Activated naive CD8-positive, alpha-beta T cell treated with anti-CD3 and anti-CD28 coated beads, Interleukin-2, amount 50 U/mL, for 24 hours (primary cell): ENCODE data around the gene S100A8.

Source experiments
- ATAC-seq: fragments of 150-1000 bp; cut with Tn5 transposase; one replicate; pipeline ENCODE4 v1.10.0; 2021
- DNase-seq: peaks from one replicate; pipeline ENCODE4 v3.0.0; 2021
- H3K27ac Mint-ChIP-seq: one replicate; pipeline ENCODE4 v1.8.0; 2021; ENCODE audit warnings: mild to moderate bottlenecking, mixed read lengths
- H3K27me3 Mint-ChIP-seq: one replicate; pipeline ENCODE4 v1.8.0; 2021; ENCODE audit warnings: mixed read lengths
- H3K36me3 Mint-ChIP-seq: one replicate; pipeline ENCODE4 v1.8.0; 2021; ENCODE audit warnings: low read depth, mixed read lengths
- H3K4me1 Mint-ChIP-seq: one replicate; pipeline ENCODE4 v1.8.0; 2021; ENCODE audit warnings: mixed read lengths
- H3K4me3 Mint-ChIP-seq: one replicate; pipeline ENCODE4 v1.8.0; 2021; ENCODE audit warnings: mild to moderate bottlenecking, moderate library complexity, mixed read lengths
- H3K9me3 Mint-ChIP-seq: one replicate; pipeline ENCODE4 v1.8.0; 2021; ENCODE audit warnings: mixed read lengths

Gene S100A8

DNA sequence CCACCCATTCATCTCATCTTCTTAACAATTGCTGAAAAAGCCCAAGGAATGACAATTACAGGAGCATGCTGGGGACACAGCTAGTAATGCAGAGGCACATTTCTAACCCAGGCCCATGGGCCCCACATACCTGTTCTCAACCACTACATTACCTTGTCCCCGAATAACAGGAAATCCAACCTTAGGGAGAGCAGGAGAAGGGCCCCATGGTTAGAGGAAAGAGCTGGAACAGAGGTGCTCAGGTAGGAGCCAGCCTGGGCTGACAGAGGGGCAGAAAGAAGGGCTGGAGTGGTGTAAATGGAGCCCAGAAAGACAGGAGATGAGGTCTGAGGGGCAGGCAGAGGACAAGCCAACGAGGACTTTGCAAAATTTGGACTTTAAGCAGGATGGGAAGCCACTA, 11.4 kb upstream of the S100A8 start:
- Mint-ChIP-seq H3K9me3 (peaks cover 3% of the 10 kb centered on the region), H3K27ac (no peak overlapping the region), H3K4me1 (no peaks in the 10 kb centered on the region), H3K27me3 (peaks cover 5% of the 10 kb centered on the region), H3K4me3 (no peak overlapping the region), H3K36me3 (no peaks in the 10 kb centered on the region)
- DNase-seq: no peak
- ATAC-seq: no peak

DNA sequence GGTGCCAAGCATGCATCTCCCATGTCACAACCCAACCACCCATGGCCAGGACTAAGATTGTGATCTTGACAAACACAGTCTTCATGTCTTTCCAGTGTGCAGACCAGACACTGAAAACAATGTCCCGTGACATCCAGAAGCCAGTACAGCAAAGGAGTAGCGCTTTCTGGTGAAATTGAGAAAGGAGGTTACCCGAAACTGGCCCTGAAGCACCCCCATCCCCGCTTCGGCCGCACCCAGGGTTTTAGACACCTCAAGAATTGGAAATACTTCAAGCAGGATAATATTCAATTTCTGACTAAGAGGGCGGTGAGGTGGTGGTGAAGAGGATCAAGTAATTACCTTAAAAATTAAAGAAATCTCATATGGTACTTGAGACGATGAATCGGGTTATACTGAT, 10.6 kb upstream of the S100A8 start:
- DNase-seq (no peak), ATAC-seq (no peak)
- H3K9me3 Mint-ChIP-seq: peaks cover 3% of the 10 kb centered on the region
- H3K27me3 Mint-ChIP-seq: peaks cover 6% of the 10 kb centered on the region
- no peak overlapping the region for H3K27ac Mint-ChIP-seq
- no peaks in the 10 kb centered on the region for H3K4me1 Mint-ChIP-seq
- no peak overlapping the region for H3K4me3 Mint-ChIP-seq
- H3K36me3 Mint-ChIP-seq: no peaks in the 10 kb centered on the region

DNA sequence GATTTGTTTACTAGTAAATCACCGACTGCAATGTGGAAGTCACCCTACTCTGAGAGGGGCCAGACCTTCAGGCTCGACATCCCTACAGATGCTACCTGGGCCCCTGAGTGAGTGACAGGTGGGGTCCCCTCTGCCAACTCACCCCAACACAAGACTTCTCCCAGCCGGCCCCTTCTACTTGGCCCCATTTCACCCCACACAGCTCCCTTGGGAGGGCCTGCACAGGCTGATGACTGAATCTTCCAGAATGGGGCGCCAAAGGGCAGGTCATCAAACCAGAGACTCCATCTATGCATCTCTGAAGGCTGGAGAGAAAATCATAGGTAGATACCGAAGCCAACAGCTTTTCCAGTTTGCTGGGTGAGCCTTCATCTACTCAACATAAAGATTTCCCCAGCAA, 9.4 kb upstream of the S100A8 start:
- DNase-seq (no peak), ATAC-seq (no peak)
- Mint-ChIP-seq H3K4me1 (no peaks in the 10 kb centered on the region), H3K4me3 (no peak overlapping the region), H3K36me3 (no peaks in the 10 kb centered on the region), H3K9me3 (peaks cover 3% of the 10 kb centered on the region), H3K27ac (no peak overlapping the region), H3K27me3 (peaks cover 10% of the 10 kb centered on the region)

DNA sequence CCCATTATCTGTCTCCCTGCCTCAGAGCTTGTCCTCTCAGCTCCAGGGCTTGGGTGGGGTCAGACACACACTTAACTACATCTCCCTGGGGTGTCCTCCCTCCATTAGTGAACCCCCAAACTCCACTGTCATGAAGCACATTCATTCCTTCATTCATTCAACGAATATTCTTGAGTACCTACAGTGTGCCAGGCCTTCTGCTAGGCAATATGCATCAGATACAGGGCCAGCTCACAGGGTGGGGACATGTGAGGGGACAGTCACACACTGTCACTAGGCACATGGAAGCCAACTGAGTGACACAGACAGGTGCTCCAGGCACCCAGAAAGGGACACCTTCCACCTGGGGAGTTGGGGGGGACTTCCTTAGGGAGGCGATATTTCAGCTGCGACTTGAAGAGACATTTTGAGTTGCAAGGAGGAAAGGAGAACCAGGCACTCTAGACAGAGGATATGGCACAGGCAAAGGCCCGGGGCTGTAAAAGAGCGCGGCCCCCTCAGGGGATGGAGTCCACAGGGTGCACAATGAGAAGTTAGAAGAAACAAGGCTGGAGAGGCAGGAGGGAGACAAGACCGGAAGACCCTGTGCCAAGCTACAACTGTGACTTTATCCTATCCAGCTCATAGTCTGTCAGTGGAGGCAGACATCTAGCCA, 8.7 kb upstream of the S100A8 start:
- Mint-ChIP-seq H3K27ac (no peak overlapping the region), H3K4me3 (no peak overlapping the region), H3K27me3 (peaks cover 10% of the 10 kb centered on the region), H3K36me3 (no peaks in the 10 kb centered on the region), H3K9me3 (peaks cover under 1% of the 10 kb centered on the region), H3K4me1 (no peaks in the 10 kb centered on the region)
- ATAC-seq: no peak
- no peak for DNase-seq

DNA sequence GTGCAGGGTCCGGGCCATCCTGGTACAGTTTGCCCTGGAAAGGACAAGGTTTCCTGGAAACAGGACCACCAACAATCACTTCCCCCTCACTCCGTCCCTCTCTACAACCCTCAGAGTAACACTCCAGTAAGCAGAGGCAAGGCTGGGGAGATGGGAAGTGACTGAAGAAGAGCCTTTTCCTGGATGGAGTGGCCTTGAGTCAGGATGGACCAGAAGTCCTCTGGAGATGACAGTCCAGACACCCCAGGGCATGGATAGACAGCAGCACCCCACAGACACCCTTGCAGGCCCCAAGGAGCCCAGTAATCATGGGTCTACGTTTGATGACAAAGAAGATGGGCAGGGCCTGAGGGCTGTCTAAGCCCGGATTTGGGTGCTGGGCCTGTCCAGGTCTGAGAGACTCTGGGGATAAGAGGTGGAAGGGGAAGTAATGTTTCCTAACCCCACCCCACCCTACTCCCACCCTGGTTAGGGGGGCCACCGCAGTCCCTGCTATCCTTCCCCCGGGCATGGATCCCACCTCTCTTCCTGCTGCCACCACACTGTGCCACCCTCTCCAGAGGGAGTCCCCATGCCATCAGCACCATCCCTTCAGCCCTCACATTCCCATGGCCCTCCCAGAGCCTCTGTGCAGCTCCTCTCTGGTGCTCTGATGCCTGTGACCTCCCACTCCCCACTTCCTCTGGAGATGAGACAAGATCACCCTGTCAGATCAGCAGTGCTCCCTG, 7.2 kb upstream of the S100A8 start:
- no peaks in the 10 kb centered on the region for H3K36me3 Mint-ChIP-seq
- ATAC-seq (no peak), DNase-seq (no peak)
- H3K4me1 Mint-ChIP-seq: no peaks in the 10 kb centered on the region
- no peak overlapping the region for H3K27ac Mint-ChIP-seq
- H3K9me3 Mint-ChIP-seq: no peaks in the 10 kb centered on the region
- peaks cover 11% of the 10 kb centered on the region for H3K27me3 Mint-ChIP-seq
- no peak overlapping the region for H3K4me3 Mint-ChIP-seq

DNA sequence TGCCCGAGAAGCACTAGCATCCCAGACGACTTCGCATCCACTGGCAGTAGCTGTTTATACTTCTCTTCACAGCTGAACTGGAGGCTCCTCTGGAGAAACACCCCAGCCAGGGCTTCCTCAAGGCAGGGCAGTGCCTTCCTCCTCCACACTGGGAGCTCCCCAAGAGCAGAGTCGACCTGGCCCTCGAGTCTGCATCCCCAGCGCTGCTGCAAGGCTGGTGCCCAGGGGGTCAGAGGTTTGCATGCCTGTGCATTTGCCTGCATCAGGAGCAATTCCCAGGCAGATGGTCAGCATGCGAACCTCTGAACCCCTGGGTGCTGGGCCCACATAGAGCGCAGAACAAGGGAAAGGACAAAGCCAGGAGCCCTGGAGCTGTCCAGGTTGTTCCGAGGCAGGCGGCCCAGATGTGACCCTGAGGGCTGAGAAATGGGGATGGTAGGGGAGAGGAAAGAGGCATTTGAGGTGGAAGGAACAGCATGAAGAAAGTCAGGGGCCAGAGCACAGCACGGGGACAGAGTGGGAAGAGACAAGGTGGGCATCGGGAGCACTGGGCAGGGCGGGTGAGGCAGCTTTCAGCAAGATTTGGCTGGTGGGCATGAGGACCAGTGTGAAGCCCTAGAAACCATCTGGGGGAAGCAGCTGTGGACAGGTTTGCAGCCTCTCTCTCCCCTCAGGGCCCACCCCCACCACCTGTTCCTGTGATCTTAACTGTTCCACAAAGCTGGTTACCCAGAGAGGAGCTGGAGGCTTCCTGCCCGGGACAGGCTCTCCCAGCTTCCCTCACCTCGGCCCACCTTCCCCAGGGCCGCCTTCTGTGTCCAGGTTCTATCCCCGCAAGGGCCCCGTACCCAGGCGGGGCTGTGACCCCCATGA, 6.4 kb upstream of the S100A8 start:
- Mint-ChIP-seq H3K9me3 (no peaks in the 10 kb centered on the region), H3K27me3 (peaks cover 13% of the 10 kb centered on the region), H3K4me1 (no peaks in the 10 kb centered on the region), H3K36me3 (no peaks in the 10 kb centered on the region), H3K4me3 (no peak overlapping the region), H3K27ac (no peak overlapping the region)
- DNase-seq (no peak), ATAC-seq (no peak)

DNA sequence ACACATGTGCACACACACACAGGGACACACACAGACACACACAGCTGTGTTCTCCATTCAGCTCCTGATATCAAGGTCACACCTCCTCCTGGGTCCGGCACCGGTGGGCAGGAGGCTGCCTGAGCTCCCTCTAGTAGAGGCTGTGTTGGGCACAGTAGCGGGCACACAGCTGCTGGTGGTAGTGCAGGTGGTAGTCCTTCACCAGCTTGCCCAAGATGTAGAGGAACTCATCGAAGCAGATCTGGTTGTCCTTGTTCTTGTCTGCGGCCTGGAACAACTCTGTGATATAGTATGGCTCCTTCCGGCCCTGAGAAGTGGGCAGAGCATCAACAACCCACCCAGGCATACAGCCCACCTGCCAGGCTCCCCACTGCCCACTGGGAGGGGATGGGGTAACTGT, 5.6 kb upstream of the S100A8 start:
- peaks cover 13% of the 10 kb centered on the region for H3K27me3 Mint-ChIP-seq
- H3K4me3 Mint-ChIP-seq: no peak overlapping the region
- H3K4me1 Mint-ChIP-seq: no peaks in the 10 kb centered on the region
- ATAC-seq (no peak), DNase-seq (no peak)
- H3K27ac Mint-ChIP-seq: no peak overlapping the region
- no peaks in the 10 kb centered on the region for H3K36me3 Mint-ChIP-seq
- H3K9me3 Mint-ChIP-seq: no peaks in the 10 kb centered on the region

DNA sequence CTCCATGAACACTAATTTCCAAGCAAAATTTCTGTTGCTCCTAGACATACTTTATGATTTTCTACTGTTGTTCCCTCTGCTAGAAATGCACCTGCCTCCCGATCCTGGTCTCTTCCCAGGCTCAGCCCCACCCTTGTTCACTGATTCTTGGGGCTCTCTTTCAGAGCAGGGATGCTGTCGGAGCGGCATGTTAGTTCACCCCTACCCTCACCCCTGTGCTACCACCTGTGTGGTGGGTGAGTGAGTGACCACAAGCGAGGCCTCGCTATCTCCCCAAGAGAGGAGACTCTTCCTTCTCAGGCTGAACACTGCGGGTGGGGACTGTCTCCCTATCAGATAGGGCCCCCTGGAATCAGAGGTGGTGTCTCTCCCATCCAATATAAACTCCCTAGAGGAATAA, 4.9 kb upstream of the S100A8 start:
- no peak for DNase-seq
- no peaks in the 10 kb centered on the region for H3K9me3 Mint-ChIP-seq
- no peaks in the 10 kb centered on the region for H3K4me1 Mint-ChIP-seq
- no peak for ATAC-seq
- no peaks in the 10 kb centered on the region for H3K36me3 Mint-ChIP-seq
- H3K27ac Mint-ChIP-seq: no peak overlapping the region
- no peak overlapping the region for H3K4me3 Mint-ChIP-seq
- peaks cover 13% of the 10 kb centered on the region for H3K27me3 Mint-ChIP-seq

DNA sequence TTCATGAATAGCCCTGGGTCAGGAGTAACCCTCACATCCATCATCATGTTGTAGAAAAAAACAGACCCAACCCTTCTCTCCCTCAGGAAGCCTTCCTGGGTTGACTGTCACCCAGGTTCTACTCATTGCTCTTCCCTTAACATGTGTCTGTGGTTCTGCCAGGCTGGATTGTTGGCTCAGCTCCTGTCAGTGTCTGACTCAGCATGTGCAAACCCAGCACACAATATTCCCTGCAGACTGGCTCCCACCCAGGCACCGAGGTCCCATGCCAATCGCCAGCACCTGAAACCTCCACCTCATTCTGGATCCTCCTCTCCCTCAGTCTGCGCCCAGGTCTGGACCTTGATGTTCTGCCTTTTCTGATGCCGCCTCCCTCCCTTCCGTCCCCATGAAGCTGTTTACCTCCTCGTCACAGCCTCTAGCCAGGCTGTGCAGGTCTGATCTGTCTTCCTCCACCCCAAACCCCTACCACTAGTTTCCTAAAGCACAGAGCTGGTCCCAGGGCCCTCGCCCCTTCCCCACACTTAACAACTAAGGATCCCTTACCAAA, 4.3 kb upstream of the S100A8 start:
- Mint-ChIP-seq H3K27me3 (peaks cover 13% of the 10 kb centered on the region), H3K4me1 (no peaks in the 10 kb centered on the region), H3K9me3 (no peaks in the 10 kb centered on the region), H3K36me3 (no peaks in the 10 kb centered on the region), H3K27ac (no peak overlapping the region), H3K4me3 (no peak overlapping the region)
- DNase-seq (no peak), ATAC-seq (no peak)

DNA sequence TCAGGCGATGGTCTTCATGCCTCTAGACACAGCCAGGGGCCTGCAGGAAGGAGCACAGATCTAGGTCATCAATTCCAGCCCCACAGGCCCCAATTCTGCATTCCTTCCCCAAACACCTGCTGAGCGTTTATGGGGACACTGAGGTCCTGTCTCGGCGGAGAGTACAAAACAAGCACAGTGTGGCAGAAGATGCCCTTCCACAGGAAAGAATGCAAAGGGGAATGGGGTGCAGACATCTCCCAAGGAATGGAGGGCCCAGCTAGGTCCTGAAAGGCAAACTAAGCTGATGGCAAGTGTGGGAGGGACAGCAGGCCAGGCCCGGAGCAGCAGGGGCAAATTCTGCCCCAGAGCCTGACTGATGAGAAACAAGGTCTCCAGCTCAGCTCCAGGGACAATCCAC, 3.5 kb upstream of the S100A8 start:
- H3K36me3 Mint-ChIP-seq: no peaks in the 10 kb centered on the region
- H3K9me3 Mint-ChIP-seq: no peaks in the 10 kb centered on the region
- no peak overlapping the region for H3K27ac Mint-ChIP-seq
- DNase-seq (no peak), ATAC-seq (no peak)
- H3K4me1 Mint-ChIP-seq: peaks cover 2% of the 10 kb centered on the region
- H3K4me3 Mint-ChIP-seq: no peak overlapping the region
- H3K27me3 Mint-ChIP-seq: peaks cover 16% of the 10 kb centered on the region

DNA sequence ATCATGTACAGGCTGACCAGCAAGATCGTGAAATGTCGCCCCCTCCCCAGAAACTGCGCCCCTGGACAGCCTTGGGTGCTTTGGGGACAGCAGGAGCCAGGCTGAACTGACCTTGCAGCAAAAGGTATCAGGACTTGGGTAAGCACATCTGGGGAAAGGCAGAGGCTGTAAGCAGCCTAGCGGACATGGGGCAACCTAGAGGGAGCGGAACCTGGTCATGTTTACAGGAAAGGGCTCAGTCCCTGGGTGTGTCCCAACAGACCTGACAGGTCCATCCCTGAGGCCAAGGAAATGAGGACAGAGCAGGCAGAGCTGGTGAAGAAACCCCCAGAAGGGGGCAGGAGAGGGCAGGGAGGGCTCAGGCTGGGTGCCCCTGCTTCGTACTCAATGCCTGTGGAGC, 3.1 kb upstream of the S100A8 start:
- no peak overlapping the region for H3K4me3 Mint-ChIP-seq
- H3K4me1 Mint-ChIP-seq: peaks cover 2% of the 10 kb centered on the region
- no peaks in the 10 kb centered on the region for H3K36me3 Mint-ChIP-seq
- DNase-seq (no peak), ATAC-seq (no peak)
- peaks cover 16% of the 10 kb centered on the region for H3K27me3 Mint-ChIP-seq
- H3K9me3 Mint-ChIP-seq: no peaks in the 10 kb centered on the region
- H3K27ac Mint-ChIP-seq: no peak overlapping the region

DNA sequence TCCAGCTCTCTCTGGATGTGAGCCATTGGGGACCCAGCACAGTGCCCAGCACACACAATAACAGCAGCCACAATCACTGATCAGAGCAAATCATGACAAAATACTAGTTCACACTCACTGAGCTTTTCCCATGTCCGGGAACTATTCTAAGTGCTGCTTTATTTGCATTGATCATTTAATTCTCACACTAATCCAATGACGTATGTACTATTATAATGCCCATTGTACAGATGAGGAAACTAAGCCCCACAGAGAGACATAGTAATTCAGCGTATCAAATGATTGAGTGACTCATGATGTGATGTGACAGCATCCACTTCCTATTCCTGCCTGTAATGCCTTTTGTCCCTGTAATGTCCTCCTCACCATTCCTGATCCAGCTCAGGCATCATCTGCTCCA, 1.9 kb upstream of the S100A8 start:
- DNase-seq (no peak), ATAC-seq (no peak)
- Mint-ChIP-seq H3K9me3 (no peaks in the 10 kb centered on the region), H3K27ac (no peak overlapping the region), H3K27me3 (peaks cover 18% of the 10 kb centered on the region), H3K4me3 (no peak overlapping the region), H3K4me1 (peaks cover 2% of the 10 kb centered on the region), H3K36me3 (no peaks in the 10 kb centered on the region)

DNA sequence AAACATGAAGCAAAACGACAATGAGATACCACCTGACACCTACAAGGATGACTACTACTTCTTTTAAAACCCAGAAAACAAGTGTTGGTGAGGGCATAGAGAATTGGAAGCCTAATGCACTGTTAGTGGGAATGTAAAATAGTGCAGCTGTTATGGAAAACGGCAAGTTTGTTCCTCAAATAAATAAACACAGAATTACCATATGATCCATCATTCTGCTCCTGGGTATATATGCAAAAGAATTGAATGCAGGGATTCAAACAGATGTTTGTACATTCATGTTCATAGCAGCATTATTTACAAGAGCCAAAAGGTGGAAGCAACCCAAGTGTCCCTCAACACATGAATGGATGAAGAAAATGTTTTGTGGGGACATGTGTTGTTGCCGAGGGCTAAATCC, 1.4 kb upstream of the S100A8 start:
- H3K9me3 Mint-ChIP-seq: no peaks in the 10 kb centered on the region
- H3K4me3 Mint-ChIP-seq: no peak overlapping the region
- DNase-seq: no peak
- H3K4me1 Mint-ChIP-seq: peaks cover 2% of the 10 kb centered on the region
- ATAC-seq: no peak
- H3K27me3 Mint-ChIP-seq: peaks cover 16% of the 10 kb centered on the region
- H3K27ac Mint-ChIP-seq: no peak overlapping the region
- no peaks in the 10 kb centered on the region for H3K36me3 Mint-ChIP-seq

DNA sequence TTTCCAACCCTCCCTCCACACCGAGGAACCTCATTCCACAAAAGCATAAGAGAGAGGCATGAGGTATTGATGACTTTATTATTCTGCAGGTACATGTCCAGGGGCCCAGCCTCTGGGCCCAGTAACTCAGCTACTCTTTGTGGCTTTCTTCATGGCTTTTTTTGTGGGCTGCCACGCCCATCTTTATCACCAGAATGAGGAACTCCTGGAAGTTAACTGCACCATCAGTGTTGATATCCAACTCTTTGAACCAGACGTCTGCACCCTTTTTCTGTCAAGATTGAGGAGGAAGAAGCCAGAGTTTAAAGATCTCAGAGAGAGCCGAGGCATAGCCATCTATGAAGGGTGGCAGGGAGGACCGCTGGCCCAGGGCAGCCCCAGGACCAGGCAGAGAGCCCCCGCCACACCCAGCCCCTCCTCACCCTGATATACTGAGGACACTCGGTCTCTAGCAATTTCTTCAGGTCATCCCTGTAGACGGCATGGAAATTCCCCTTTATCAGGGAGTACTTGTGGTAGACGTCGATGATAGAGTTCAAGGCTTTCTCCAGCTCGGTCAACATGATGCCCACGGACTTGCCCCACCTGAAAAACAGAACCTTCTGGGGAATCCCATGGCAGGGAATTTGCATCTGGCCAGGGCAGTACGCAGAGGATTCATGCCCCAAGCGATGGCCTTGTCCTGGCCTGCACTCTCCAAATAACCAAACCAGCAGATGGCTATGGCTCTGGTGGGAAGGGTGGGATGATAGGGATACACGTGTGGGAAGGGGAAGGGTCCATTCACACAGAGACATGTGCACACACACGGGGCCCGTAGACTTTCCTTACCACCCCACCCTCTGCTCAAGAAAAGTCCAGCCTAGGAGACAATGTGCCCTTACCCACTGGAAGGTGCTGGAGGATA, 647 bp downstream of the S100A8 start:
- Mint-ChIP-seq H3K9me3 (no peaks in the 10 kb centered on the region), H3K27ac (no peak overlapping the region), H3K4me3 (no peak overlapping the region), H3K4me1 (peaks cover 2% of the 10 kb centered on the region), H3K36me3 (no peaks in the 10 kb centered on the region), H3K27me3 (peaks cover 12% of the 10 kb centered on the region)
- no peak for ATAC-seq
- no peak for DNase-seq
